B cell (primary cell): ENCODE measurements around the gene TRIOBP. TPM values are rescaled to one million over a fixed set of nuclear protein-coding genes. Genes with fewer than 3 reads are reported as not detected.

Source experiments
- ATAC-seq: fragments of 200-7000 bp; cut with Tn5 transposase; one replicate; pipeline ENCODE4 v1.10.0; 2021; ENCODE audit warnings: low read depth, mild to moderate bottlenecking, moderate number of reproducible peaks, moderate library complexity
- CTCF ChIA-PET: fragments of 350-600 bp; sonication (Branson Sonifier 250); formaldehyde crosslinking; loops from one replicate; lab custom pipeline; 2021; ENCODE audit warnings: antibody characterized with exemption, inconsistent platforms; lab: Charles Lee
- POLR2A ChIA-PET: fragments of 350-600 bp; sonication (Branson Sonifier 250); formaldehyde crosslinking; loops from one replicate; lab custom pipeline; 2021; ENCODE audit warnings: antibody characterized with exemption; lab: Charles Lee
- DNase-seq: peaks from one replicate; pipeline ENCODE4 v3.0.0; 2013
- H2AFZ ChIP-seq: 2 replicates; pipeline ENCODE4 v1.6.1; 2012; ENCODE audit warnings: mild to moderate bottlenecking, low read depth, low read length; ENCODE audit not compliant: insufficient read depth, poor library complexity, severe bottlenecking
- H3K27ac ChIP-seq, 2 donors: 1 replicate in 1 of 2; 2 replicates in 1 of 2; pipeline ENCODE4 v1.5.1; 2012 to 2013; ENCODE audit warnings: low read length in 2 of 2, mild to moderate bottlenecking in 2 of 2, moderate library complexity in 1 of 2
- H3K27me3 ChIP-seq, 4 experiments: fragments of 200-600 bp in 1 of 4; sonication (generic) in 1 of 4; replicated peaks in 1 of 4; 1 replicate in 2 of 4; 2 replicates in 2 of 4; pipeline versions ENCODE4 v1.6.1 to v1.7.0; 2013 to 2016; ENCODE audit warnings: low read length in 3 of 4, mild to moderate bottlenecking in 2 of 4, mixed read lengths in 1 of 4, moderate library complexity in 1 of 4; ENCODE audit not compliant: insufficient read depth in 4 of 4, control insufficient read depth in 3 of 4; ENCODE audit errors: control extremely low read depth in 1 of 4
- H3K36me3 ChIP-seq, 2 experiments: replicated peaks in 1 of 2; 1 replicate in 1 of 2; 2 replicates in 1 of 2; pipeline versions ENCODE4 v1.6.1 to v1.7.1; 2013; ENCODE audit warnings: low read length in 1 of 2; ENCODE audit not compliant: insufficient read depth in 2 of 2, control insufficient read depth in 1 of 2; ENCODE audit errors: control extremely low read depth in 1 of 2, extremely low read depth in 1 of 2
- H3K4me1 ChIP-seq, 2 donors: fragments of 200-600 bp in 1 of 2; sonication (generic) in 1 of 2; 1 replicate in 1 of 2; 2 replicates in 1 of 2; pipeline versions ENCODE4 v1.5.1 to v1.6.1; 2013 to 2017; ENCODE audit warnings: low read length in 2 of 2; ENCODE audit not compliant: control insufficient read depth in 2 of 2, insufficient read depth in 2 of 2
- H3K4me2 ChIP-seq: replicated peaks from 2 replicates; pipeline ENCODE3; 2012; ENCODE audit warnings: mild to moderate bottlenecking, low read depth, low read length; ENCODE audit not compliant: poor library complexity, severe bottlenecking
- H3K4me3 ChIP-seq, 5 experiments: fragments of 200-600 bp in 1 of 5; sonication (generic) in 1 of 5; 1 replicate in 3 of 5; 2 replicates in 2 of 5; pipeline versions ENCODE4 v1.5.1 to v1.7.0; 2011 to 2016; ENCODE audit warnings: low read length in 4 of 5, mild to moderate bottlenecking in 4 of 5, low read depth in 2 of 5, control low read depth in 1 of 5, moderate library complexity in 1 of 5; ENCODE audit not compliant: insufficient read depth in 1 of 5; ENCODE audit errors: control extremely low read depth in 1 of 5, extremely low read depth in 1 of 5
- H3K79me2 ChIP-seq: fragments of 200-600 bp; sonication (generic); one replicate; pipeline ENCODE4 v1.6.0; 2016; ENCODE audit warnings: low read length; ENCODE audit not compliant: control insufficient read depth, insufficient read depth
- H3K9ac ChIP-seq: fragments of 200-600 bp; sonication (generic); 2 replicates; pipeline ENCODE4 v1.6.1; 2017; ENCODE audit warnings: mild to moderate bottlenecking, low read length, moderate library complexity
- H3K9me3 ChIP-seq, 3 donors: one replicate each; pipeline versions ENCODE4 v1.6.1 to v1.7.1; 2013; ENCODE audit warnings: low read length in 2 of 3; ENCODE audit not compliant: control insufficient read depth in 2 of 3, insufficient read depth in 1 of 3; ENCODE audit errors: control extremely low read depth in 1 of 3
- H4K20me1 ChIP-seq: 2 replicates; pipeline ENCODE4 v1.6.0; 2012; ENCODE audit warnings: mild to moderate bottlenecking, low read length; ENCODE audit not compliant: insufficient read depth, control insufficient read depth, poor library complexity, severe bottlenecking
- H3K27ac Mint-ChIP-seq: one replicate; pipeline ENCODE4 v1.8.0; 2021; ENCODE audit warnings: mixed read lengths
- H3K27me3 Mint-ChIP-seq: one replicate; pipeline ENCODE4 v1.8.0; 2021; ENCODE audit warnings: mixed read lengths
- H3K4me1 Mint-ChIP-seq: one replicate; pipeline ENCODE4 v1.8.0; 2021; ENCODE audit warnings: mixed read lengths
- H3K4me3 Mint-ChIP-seq: one replicate; pipeline ENCODE4 v1.8.0; 2021; ENCODE audit warnings: mixed read lengths
- H3K9me3 Mint-ChIP-seq: one replicate; pipeline ENCODE4 v1.8.0; 2022; ENCODE audit warnings: mixed read lengths; ENCODE audit not compliant: insufficient read depth
- EZH2 ChIP-seq: IDR thresholded peaks from 2 replicates; pipeline ENCODE4 v1.6.1; 2012; ENCODE audit warnings: borderline replicate concordance, low read depth, mild to moderate bottlenecking, moderate library complexity, low read length; ENCODE audit not compliant: insufficient read depth, poor library complexity, severe bottlenecking
- WGBS: methylation state at CpG from one replicate; pipeline ENCODE4 v1.1.5; 2013; ENCODE audit warnings: missing lambda C conversion rate; ENCODE audit not compliant: insufficient coverage; 5-methylcytosine and 5-hydroxymethylcytosine counted together
- intact Hi-C: fragments of 100-400 bp; cut with micrococcal nuclease; formaldehyde crosslinking; loops from one replicate; pipeline ENCODE4 v1.10.0; 2022
- polyA plus RNA-seq: library from polyadenylated mRNA; depleted of rRNA; stranded (reverse); fragments of >200 nt; gene quantifications from 2 replicates; pipeline ENCODE4 v1.2.3, GENCODE V29; 2012
- total RNA-seq, 2 donors: library from RNA; stranded (reverse); fragments of 120-200 nt in 1 of 2; gene quantifications; 1 replicate in 1 of 2; 2 replicates in 1 of 2; pipeline versions ENCODE4 v1.2.3 to v1.2.4, GENCODE V29; 2013 to 2022
- TF ChIP-seq, protein P1 (sequence below): fragments of 200-600 bp; IDR thresholded peaks from one replicate; pipeline ENCODE4 v1.8.0; 2022; ENCODE audit warnings: antibody characterized with exemption, mild to moderate bottlenecking

Gene TRIOBP
- total and polyA plus RNA-seq, 2 donors (not counting 1 experiment from before 2014, with no cell fraction given): 26.8 to 47.5 TPM

DNA sequence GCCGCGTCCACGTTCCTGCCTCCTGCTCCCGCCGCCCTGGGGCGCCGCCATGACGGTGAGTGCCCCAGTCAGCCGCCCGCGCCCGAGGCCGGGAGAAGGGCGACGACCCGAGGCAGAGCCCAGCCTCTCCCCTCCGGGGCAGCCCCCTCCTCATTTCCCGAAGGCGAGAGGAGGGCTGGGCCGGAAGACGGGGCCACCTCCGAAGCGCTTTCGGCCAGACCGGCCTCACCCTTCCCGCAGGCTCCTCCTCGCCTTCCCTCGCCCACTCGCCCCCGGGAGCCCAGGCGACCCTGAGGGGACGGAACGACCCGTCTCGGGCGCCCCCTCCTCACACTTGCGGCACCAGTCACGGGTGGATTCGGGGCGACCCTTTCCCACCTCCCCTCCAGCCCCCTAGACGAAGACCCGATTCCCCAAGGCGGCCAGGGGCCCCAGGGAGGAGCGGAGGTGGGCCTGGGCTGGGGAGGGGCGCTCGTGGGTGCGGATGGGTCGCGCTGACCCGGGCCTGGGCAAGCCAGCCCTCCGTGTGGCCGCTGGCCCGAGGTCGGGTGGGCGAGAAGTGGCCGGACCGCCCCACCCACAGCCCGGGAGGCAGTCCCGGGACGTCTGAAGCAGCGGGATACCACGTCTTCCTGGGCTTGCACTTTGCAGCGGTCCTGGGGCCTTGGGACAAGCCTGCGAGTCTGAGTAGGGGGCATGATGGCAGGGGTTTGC lies 49.7 kb downstream of the TRIOBP start:
- H3K27ac ChIP-seq: peak overlapping the region in 1 of 2 donors; percentile 74
- no peaks in the 10 kb centered on the region for H3K27me3 ChIP-seq
- Mint-ChIP-seq H3K9me3 (no peaks in the 10 kb centered on the region), H3K27ac (peak overlapping the region; percentile 91), H3K4me1 (peaks cover 24% of the 10 kb centered on the region), H3K27me3 (no peaks in the 10 kb centered on the region), H3K4me3 (peak overlapping the region; percentile 94)
- TF ChIP-seq EZH2: no peak
- TF ChIP-seq, protein P1, sequence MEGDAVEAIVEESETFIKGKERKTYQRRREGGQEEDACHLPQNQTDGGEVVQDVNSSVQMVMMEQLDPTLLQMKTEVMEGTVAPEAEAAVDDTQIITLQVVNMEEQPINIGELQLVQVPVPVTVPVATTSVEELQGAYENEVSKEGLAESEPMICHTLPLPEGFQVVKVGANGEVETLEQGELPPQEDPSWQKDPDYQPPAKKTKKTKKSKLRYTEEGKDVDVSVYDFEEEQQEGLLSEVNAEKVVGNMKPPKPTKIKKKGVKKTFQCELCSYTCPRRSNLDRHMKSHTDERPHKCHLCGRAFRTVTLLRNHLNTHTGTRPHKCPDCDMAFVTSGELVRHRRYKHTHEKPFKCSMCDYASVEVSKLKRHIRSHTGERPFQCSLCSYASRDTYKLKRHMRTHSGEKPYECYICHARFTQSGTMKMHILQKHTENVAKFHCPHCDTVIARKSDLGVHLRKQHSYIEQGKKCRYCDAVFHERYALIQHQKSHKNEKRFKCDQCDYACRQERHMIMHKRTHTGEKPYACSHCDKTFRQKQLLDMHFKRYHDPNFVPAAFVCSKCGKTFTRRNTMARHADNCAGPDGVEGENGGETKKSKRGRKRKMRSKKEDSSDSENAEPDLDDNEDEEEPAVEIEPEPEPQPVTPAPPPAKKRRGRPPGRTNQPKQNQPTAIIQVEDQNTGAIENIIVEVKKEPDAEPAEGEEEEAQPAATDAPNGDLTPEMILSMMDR: no peak
- H3K4me3 ChIP-seq: peak overlapping the region; percentile 21 to 85 (median 73)
- H3K9me3 ChIP-seq: no peaks in the 10 kb centered on the region
- peak overlapping the region; percentile 82 for H3K4me2 ChIP-seq
- H4K20me1 ChIP-seq: peaks cover 48% of the 10 kb centered on the region
- ChIA-PET CTCF (no interaction called here), POLR2A (no interaction called here)
- H3K9ac ChIP-seq: peak overlapping the region; percentile 88
- whole genome bisulfite sequencing: under 1% methylated on average over 62 of the region's 64 CpGs
- peak; percentile 35 for DNase-seq
- intact Hi-C loops: loop anchor here (1.0 to 5.0 kb wide), 5 partner anchors 60 to 140 kb away; partner anchors contain the start of genes ANKRD54, NOL12 and PDXP
- ATAC-seq: no peak
- H3K79me2 ChIP-seq: peaks cover 48% of the 10 kb centered on the region
- H2AFZ ChIP-seq: peak overlapping the region; percentile 94
- peaks cover 14 to 20% of the 10 kb centered on the region in 2 donors for H3K4me1 ChIP-seq
- H3K36me3 ChIP-seq: peaks cover 0 to 2% of the 10 kb centered on the region in 2 experiments
